ENCODE results near the gene MCM9. TPM values are rescaled to one million over a fixed set of nuclear protein-coding genes. Genes with fewer than 3 reads are reported as not detected.

The MCM9 gene
- total and polyA plus RNA-seq, 5 donors from 2014 or later: 18.5 to 57.3 (median 21.3) TPM

DNA sequence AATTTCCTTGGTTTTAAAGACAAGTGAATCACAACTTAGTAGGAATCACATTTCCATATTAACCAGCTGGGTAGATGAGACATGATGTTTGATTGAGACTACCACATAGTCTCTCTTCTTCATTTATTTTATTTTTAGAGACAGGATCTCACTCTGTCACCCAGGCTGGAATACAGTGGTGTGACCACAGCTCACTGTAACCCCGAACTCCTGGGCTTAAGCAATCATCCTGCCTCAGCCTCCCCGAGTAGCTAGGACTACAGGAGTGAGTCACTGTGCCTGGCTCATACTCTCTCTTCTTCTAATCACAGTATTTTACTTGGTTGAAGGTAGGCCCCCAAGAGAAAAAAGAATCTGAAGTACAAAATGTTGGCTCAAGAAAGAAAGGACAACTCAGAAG lies 121.2 kb downstream of the MCM9 start:
- H3K9me3 Mint-ChIP-seq: peaks cover 0 to 2% (median 0%) of the 10 kb centered on the region in 7 donors
- no peaks in the 10 kb centered on the region for H3K27me3 Mint-ChIP-seq
- peak overlapping the region; percentile 38 for H3K27ac ChIP-seq (ENCODE audit: insufficient read depth, low read length, poor library complexity, severe bottlenecking)
- peaks cover 20 to 55% (median 43%) of the 10 kb centered on the region in 4 donors for H3K4me1 Mint-ChIP-seq
- H3K36me3 ChIP-seq (ENCODE audit: control insufficient read depth, insufficient read depth, low read length): peaks cover 15% of the 10 kb centered on the region
- H3K36me3 Mint-ChIP-seq: peaks cover 8% of the 10 kb centered on the region
- ATAC-seq (ENCODE audit: low read depth in 2 of 2): no peak
- no peak for DNase-seq
- H3K4me3 Mint-ChIP-seq: peak overlapping the region in 1 of 4 donors; percentile 8
- peak overlapping the region; percentile 83 to 87 (median 86) for H3K27ac Mint-ChIP-seq
- H3K4me1 ChIP-seq (ENCODE audit: control insufficient read depth, insufficient read depth, low read length, poor library complexity, severe bottlenecking): peaks cover 32% of the 10 kb centered on the region
- H3K27me3 ChIP-seq (ENCODE audit: control insufficient read depth, insufficient read depth, low read length): no peaks in the 10 kb centered on the region
- H3K4me3 ChIP-seq (ENCODE audit: low read depth, low read length): no peak overlapping the region
- no peaks in the 10 kb centered on the region for H3K9me3 ChIP-seq (ENCODE audit: control insufficient read depth in 2 of 2, low read length in 2 of 2)

DNA sequence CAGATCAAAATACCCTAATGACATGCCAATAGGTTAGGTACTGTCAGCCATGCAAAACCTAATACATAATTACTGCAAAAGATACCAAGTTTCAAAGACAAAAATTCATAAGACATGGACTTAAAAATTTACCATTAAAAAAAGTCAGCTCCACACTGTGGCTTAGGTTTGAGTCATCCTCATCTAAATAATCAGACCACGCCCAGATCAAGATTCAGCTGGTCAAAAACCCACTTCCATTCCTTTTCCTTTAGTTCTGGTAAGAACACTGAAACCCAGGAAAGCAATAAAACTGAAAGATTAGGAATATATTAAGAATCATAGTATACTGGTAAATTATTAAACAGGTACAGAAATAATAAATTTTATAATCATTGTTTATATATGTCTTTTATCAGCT lies 122.0 kb downstream of the MCM9 start:
- Histone ChIP-seq H3K9me3 (ENCODE audit: control insufficient read depth in 2 of 2, low read length in 2 of 2) (no peaks in the 10 kb centered on the region), H3K4me3 (ENCODE audit: low read depth, low read length) (no peak overlapping the region), H3K36me3 (ENCODE audit: control insufficient read depth, insufficient read depth, low read length) (peaks cover 15% of the 10 kb centered on the region), H3K27ac (ENCODE audit: insufficient read depth, low read length, poor library complexity, severe bottlenecking) (peak overlapping the region; percentile 48), H3K27me3 (ENCODE audit: control insufficient read depth, insufficient read depth, low read length) (no peaks in the 10 kb centered on the region), H3K4me1 (ENCODE audit: control insufficient read depth, insufficient read depth, low read length, poor library complexity, severe bottlenecking) (peaks cover 39% of the 10 kb centered on the region)
- Mint-ChIP-seq H3K9me3 (peaks cover 0 to 2% (median 0%) of the 10 kb centered on the region in 7 donors), H3K27ac (peak overlapping the region in 2 of 3 donors; percentile 5 to 79), H3K27me3 (no peaks in the 10 kb centered on the region), H3K4me1 (peaks cover 27 to 63% (median 51%) of the 10 kb centered on the region in 4 donors), H3K36me3 (peaks cover 8% of the 10 kb centered on the region), H3K4me3 (peak overlapping the region in 1 of 4 donors; percentile 12)
- DNase-seq (peak in 1 of 3 donors; percentile 51), ATAC-seq (ENCODE audit: low read depth in 2 of 2) (no peak)

DNA sequence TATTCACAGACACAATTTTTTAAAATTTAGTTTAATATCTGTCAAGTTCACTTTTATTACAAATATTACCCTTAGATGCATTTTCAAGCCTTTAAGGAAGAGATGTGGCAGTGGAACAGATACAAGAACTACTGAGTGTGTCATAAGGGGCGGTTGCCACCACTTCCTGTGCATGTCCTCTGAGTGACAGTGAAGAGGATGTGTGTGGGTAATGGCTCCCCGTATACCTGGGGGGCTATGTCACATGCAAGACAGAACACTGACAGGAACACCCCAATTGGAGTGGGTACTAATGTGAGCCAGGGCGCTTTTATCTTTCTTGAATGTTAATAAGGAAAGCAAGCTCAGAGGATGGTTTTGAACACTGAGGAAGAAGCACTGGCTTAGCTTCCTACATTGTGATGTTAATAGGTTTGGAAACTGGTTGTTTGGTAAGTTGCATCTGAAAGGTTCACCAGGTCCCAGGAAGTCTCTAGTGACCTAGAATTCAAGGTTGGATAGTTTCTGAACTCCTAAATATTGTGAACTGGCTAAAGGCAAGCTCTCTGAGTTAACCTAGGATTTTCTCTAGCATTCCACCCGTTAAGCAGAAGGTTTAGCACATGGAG lies 124.4 kb downstream of the MCM9 start:
- peak overlapping the region; percentile 81 for H3K27ac ChIP-seq (ENCODE audit: insufficient read depth, low read length, poor library complexity, severe bottlenecking)
- H3K27me3 ChIP-seq (ENCODE audit: control insufficient read depth, insufficient read depth, low read length): no peaks in the 10 kb centered on the region

DNA sequence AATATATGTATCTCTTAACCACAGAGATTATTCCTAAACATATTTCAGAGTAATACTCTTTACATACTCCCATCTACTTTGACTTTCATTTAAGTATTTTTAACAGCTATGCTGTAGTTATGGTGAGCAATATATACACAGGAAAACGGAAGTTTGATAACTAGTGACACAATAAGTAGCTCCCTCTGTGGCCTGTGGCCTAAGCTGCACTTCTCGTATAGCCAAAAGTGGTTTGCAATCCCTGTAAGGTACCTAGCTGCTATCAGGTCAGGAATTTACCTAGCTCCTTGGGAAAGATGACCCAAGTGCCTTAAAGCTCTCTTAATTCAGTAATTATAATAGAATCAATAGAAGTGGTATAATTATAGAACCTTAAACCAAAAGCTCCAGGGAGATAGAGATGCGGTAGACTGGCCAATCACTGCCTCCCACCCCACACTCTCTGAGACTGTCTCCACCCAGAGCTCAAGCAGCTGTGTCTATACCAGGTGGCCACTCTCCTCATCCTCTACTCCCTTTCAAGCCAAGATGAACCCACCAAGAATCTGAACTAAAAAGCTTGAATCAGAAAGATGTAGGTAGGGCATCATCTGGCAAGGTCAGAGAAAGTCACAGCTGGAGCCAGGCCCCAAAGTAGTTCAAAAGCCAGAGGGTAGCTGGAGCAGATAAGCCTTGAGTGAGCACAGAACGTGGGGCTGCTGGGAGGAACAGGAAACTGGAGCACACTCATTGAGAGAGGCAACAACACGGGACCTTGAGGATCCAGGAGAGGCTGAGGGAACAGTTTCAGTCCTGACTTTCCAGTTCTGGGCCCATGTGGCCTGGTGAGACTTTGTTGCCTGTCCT lies 125.9 kb downstream of the MCM9 start:
- Histone ChIP-seq H3K27ac (ENCODE audit: insufficient read depth, low read length, poor library complexity, severe bottlenecking) (peak overlapping the region; percentile 81), H3K4me3 (ENCODE audit: low read depth, low read length) (peak overlapping the region; percentile 73), H3K36me3 (ENCODE audit: control insufficient read depth, insufficient read depth, low read length) (peaks cover 2% of the 10 kb centered on the region), H3K27me3 (ENCODE audit: control insufficient read depth, insufficient read depth, low read length) (no peaks in the 10 kb centered on the region), H3K4me1 (ENCODE audit: control insufficient read depth, insufficient read depth, low read length, poor library complexity, severe bottlenecking) (peaks cover 39% of the 10 kb centered on the region), H3K9me3 (ENCODE audit: control insufficient read depth in 2 of 2, low read length in 2 of 2) (no peaks in the 10 kb centered on the region)
- Mint-ChIP-seq H3K4me3 (peak overlapping the region; percentile 46 to 59 (median 52)), H3K27me3 (no peaks in the 10 kb centered on the region), H3K9me3 (peaks cover 0 to 1% (median 0%) of the 10 kb centered on the region in 7 donors), H3K36me3 (no peaks in the 10 kb centered on the region), H3K4me1 (peaks cover 37 to 63% (median 52%) of the 10 kb centered on the region in 4 donors), H3K27ac (peak overlapping the region; percentile 93 to 97 (median 93))
- DNase-seq: peak in 2 of 3 donors; percentile 57 to 61
- ATAC-seq (ENCODE audit: low read depth in 2 of 2): peak; percentile 40 to 48

More for the DNA sequence above, 124.4 kb downstream of the MCM9 start:
- peaks cover 11% of the 10 kb centered on the region for H3K36me3 ChIP-seq (ENCODE audit: control insufficient read depth, insufficient read depth, low read length)
- Mint-ChIP-seq H3K27me3 (no peaks in the 10 kb centered on the region), H3K9me3 (peaks cover 0 to 1% (median 0%) of the 10 kb centered on the region in 7 donors), H3K4me1 (peaks cover 42 to 70% (median 58%) of the 10 kb centered on the region in 4 donors), H3K36me3 (peaks cover 1% of the 10 kb centered on the region), H3K27ac (peak overlapping the region; percentile 93 to 94 (median 93)), H3K4me3 (peak overlapping the region; percentile 71 to 91 (median 83))
- no peaks in the 10 kb centered on the region for H3K9me3 ChIP-seq (ENCODE audit: control insufficient read depth in 2 of 2, low read length in 2 of 2)
- DNase-seq: peak; percentile 56 to 93 (median 81)
- ATAC-seq (ENCODE audit: low read depth in 2 of 2): peak; percentile 99
- peaks cover 39% of the 10 kb centered on the region for H3K4me1 ChIP-seq (ENCODE audit: control insufficient read depth, insufficient read depth, low read length, poor library complexity, severe bottlenecking)
- H3K4me3 ChIP-seq (ENCODE audit: low read depth, low read length): peak overlapping the region; percentile 73

DNA sequence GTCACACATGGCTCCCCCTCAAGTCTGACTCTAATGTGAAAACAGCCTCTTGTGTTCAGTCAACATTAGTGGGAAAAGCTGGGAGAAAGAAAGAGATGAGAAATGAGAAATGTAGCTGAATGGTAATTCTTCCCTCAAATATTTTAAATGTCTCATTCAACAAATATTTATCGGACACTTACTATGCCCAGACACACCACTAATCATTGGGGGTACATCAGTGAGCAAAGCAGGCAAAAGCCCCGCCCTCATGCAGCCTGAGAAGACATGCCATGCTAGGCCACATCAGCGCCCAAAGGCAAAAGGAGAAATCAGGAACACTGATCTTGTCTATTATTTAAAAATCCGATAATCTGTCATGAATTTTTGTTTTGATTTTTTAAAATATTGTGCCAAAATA lies 130.9 kb downstream of the MCM9 start:
- peak overlapping the region in 2 of 3 donors; percentile 64 to 83 for H3K27ac Mint-ChIP-seq
- DNase-seq (no peak), ATAC-seq (ENCODE audit: low read depth in 2 of 2) (no peak)

DNA sequence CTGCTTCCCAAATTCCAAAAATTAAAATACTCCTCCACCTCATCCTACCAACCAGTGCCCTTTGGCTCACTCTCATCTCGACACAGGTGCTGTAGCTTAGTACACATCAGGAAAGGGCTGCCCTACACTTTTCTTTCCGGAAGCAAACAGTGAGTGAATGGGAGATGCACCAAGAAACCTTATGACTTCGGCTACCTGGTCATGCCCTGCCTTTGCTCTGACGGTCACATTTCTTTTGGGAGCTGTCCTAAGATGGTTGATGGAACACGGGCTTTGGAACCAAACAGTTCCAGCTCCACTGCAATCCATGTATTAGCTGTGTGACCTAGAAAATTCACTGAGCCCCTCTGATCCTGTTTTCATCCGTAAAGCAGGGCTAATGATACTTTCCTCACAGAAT lies 133.7 kb downstream of the MCM9 start:
- Histone ChIP-seq H3K27me3 (ENCODE audit: control insufficient read depth, insufficient read depth, low read length) (no peaks in the 10 kb centered on the region), H3K4me3 (ENCODE audit: low read depth, low read length) (no peak overlapping the region), H3K36me3 (ENCODE audit: control insufficient read depth, insufficient read depth, low read length) (no peaks in the 10 kb centered on the region), H3K4me1 (ENCODE audit: control insufficient read depth, insufficient read depth, low read length, poor library complexity, severe bottlenecking) (peaks cover 16% of the 10 kb centered on the region), H3K9me3 (ENCODE audit: control insufficient read depth in 2 of 2, low read length in 2 of 2) (no peaks in the 10 kb centered on the region), H3K27ac (ENCODE audit: insufficient read depth, low read length, poor library complexity, severe bottlenecking) (no peak overlapping the region)
- H3K4me3 Mint-ChIP-seq: peak overlapping the region in 1 of 4 donors; percentile 27
- H3K27ac Mint-ChIP-seq: peak overlapping the region in 1 of 3 donors; percentile 93
- H3K4me1 Mint-ChIP-seq: peaks cover 21 to 45% (median 27%) of the 10 kb centered on the region in 4 donors
- H3K27me3 Mint-ChIP-seq: no peaks in the 10 kb centered on the region
- DNase-seq: no peak
- peaks cover 3% of the 10 kb centered on the region for H3K36me3 Mint-ChIP-seq
- ATAC-seq (ENCODE audit: low read depth in 2 of 2): no peak
- H3K9me3 Mint-ChIP-seq: peaks cover 0 to 16% (median 3%) of the 10 kb centered on the region in 7 donors

More for the DNA sequence above, 130.9 kb downstream of the MCM9 start:
- H3K4me3 Mint-ChIP-seq: no peak overlapping the region
- Histone ChIP-seq H3K4me1 (ENCODE audit: control insufficient read depth, insufficient read depth, low read length, poor library complexity, severe bottlenecking) (peaks cover 22% of the 10 kb centered on the region), H3K36me3 (ENCODE audit: control insufficient read depth, insufficient read depth, low read length) (no peaks in the 10 kb centered on the region), H3K4me3 (ENCODE audit: low read depth, low read length) (no peak overlapping the region), H3K27me3 (ENCODE audit: control insufficient read depth, insufficient read depth, low read length) (no peaks in the 10 kb centered on the region), H3K9me3 (ENCODE audit: control insufficient read depth in 2 of 2, low read length in 2 of 2) (no peaks in the 10 kb centered on the region), H3K27ac (ENCODE audit: insufficient read depth, low read length, poor library complexity, severe bottlenecking) (no peak overlapping the region)
- H3K9me3 Mint-ChIP-seq: peaks cover 0 to 1% (median 0%) of the 10 kb centered on the region in 7 donors
- H3K36me3 Mint-ChIP-seq: peaks cover 2% of the 10 kb centered on the region
- H3K27me3 Mint-ChIP-seq: no peaks in the 10 kb centered on the region
- peaks cover 29 to 43% (median 37%) of the 10 kb centered on the region in 4 donors for H3K4me1 Mint-ChIP-seq

DNA sequence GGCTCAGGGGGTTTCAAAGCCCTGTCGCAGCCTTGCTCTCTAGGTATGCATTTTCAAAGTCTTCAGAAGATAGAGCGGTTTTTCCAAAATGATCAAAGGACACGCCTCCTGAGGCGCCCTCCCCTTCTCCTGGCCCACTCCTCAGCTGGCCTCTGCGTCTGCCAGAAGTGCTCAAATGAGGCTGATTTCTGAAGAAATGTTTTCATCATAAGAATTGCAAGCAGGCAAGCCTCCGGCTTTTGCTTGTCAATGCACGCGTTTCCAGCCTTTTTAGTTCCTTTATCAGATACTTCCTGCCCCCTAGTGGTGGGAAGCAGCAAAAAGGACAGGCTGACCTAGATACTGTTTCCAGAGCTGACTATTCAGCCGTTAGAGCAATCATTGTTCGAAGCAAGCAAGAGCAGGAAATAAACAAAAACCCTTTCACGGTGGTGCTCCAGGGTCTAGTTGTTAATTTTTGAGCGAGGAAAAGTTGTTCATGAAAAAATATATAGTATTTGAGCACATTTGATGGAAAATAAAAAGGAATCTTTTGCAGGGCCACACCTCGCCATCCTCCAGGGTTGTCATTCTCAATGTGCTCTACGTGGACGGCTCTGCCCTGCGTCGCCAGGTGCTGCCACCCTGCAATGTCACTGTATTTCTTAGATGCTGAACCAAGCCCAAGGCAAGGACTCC lies 134.4 kb downstream of the MCM9 start:
- peak overlapping the region; percentile 57 for H3K27ac ChIP-seq (ENCODE audit: insufficient read depth, low read length, poor library complexity, severe bottlenecking)
- peaks cover 24% of the 10 kb centered on the region for H3K4me1 ChIP-seq (ENCODE audit: control insufficient read depth, insufficient read depth, low read length, poor library complexity, severe bottlenecking)
- no peaks in the 10 kb centered on the region for H3K27me3 ChIP-seq (ENCODE audit: control insufficient read depth, insufficient read depth, low read length)
- peak overlapping the region; percentile 60 for H3K4me3 ChIP-seq (ENCODE audit: low read depth, low read length)
- H3K9me3 ChIP-seq (ENCODE audit: control insufficient read depth in 2 of 2, low read length in 2 of 2): peaks cover 0 to 6% of the 10 kb centered on the region in 2 experiments
- no peaks in the 10 kb centered on the region for H3K27me3 Mint-ChIP-seq
- peak overlapping the region; percentile 5 to 80 (median 53) for H3K4me3 Mint-ChIP-seq
- peak overlapping the region; percentile 93 to 97 (median 94) for H3K27ac Mint-ChIP-seq
- DNase-seq: peak; percentile 66 to 95 (median 88)
- peaks cover 2 to 23% (median 5%) of the 10 kb centered on the region in 7 donors for H3K9me3 Mint-ChIP-seq
- peaks cover 8% of the 10 kb centered on the region for H3K36me3 Mint-ChIP-seq
- peaks cover 27 to 52% (median 34%) of the 10 kb centered on the region in 4 donors for H3K4me1 Mint-ChIP-seq
- H3K36me3 ChIP-seq (ENCODE audit: control insufficient read depth, insufficient read depth, low read length): no peaks in the 10 kb centered on the region
- peak; percentile 89 to 90 for ATAC-seq (ENCODE audit: low read depth in 2 of 2)
